ENCODE measurements around the gene PLCL1.

Gene PLCL1

DNA sequence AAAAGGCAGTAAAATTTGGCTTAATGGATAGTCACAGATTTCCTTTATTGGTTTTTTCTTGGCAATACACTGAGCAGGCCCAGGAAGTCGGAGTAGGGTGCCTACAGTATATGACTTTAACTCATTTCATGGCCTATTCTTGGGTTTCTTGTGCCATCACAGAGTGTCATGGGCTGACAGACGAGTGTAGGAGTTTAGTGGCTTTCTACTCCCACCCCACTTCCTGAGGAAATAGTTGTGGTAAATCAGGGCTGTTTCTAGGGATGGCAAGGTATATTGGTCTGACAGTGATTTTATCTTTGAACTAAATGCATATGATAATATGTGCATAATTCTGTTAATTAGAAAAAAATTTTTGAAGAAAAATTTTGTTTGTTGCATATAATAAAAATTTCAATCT, 100.1 kb downstream of the PLCL1 start:
- ATAC-seq, result no peak
- TF ChIP-seq TCF4 (CRISPR knock-in tag; IDR thresholded peaks at IDR 0.05; ENCODE audit: borderline replicate concordance), result no peak
- TF ChIP-seq SNAI2 (CRISPR knock-in tag; IDR thresholded peaks at IDR 0.05), result no peak
- no peak for TF ChIP-seq ESRRG (CRISPR knock-in tag; IDR thresholded peaks at IDR 0.05)
- TF ChIP-seq, protein P1, sequence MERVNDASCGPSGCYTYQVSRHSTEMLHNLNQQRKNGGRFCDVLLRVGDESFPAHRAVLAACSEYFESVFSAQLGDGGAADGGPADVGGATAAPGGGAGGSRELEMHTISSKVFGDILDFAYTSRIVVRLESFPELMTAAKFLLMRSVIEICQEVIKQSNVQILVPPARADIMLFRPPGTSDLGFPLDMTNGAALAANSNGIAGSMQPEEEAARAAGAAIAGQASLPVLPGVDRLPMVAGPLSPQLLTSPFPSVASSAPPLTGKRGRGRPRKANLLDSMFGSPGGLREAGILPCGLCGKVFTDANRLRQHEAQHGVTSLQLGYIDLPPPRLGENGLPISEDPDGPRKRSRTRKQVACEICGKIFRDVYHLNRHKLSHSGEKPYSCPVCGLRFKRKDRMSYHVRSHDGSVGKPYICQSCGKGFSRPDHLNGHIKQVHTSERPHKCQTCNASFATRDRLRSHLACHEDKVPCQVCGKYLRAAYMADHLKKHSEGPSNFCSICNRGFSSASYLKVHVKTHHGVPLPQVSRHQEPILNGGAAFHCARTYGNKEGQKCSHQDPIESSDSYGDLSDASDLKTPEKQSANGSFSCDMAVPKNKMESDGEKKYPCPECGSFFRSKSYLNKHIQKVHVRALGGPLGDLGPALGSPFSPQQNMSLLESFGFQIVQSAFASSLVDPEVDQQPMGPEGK (CRISPR knock-in tag; IDR thresholded peaks at IDR 0.05; ENCODE audit: borderline replicate concordance), result no peak
- TF ChIP-seq GLIS3 (CRISPR knock-in tag; IDR thresholded peaks at IDR 0.05), result no peak
- TF ChIP-seq, protein P2, sequence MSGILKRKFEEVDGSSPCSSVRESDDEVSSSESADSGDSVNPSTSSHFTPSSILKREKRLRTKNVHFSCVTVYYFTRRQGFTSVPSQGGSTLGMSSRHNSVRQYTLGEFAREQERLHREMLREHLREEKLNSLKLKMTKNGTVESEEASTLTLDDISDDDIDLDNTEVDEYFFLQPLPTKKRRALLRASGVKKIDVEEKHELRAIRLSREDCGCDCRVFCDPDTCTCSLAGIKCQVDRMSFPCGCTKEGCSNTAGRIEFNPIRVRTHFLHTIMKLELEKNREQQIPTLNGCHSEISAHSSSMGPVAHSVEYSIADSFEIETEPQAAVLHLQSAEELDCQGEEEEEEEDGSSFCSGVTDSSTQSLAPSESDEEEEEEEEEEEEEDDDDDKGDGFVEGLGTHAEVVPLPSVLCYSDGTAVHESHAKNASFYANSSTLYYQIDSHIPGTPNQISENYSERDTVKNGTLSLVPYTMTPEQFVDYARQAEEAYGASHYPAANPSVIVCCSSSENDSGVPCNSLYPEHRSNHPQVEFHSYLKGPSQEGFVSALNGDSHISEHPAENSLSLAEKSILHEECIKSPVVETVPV (CRISPR knock-in tag; IDR thresholded peaks at IDR 0.05), result no peak
- no peak for TF ChIP-seq ZNF565 (CRISPR knock-in tag; conservative IDR thresholded peaks at IDR 0.05; ENCODE audit: low read depth)
- TF ChIP-seq ZFP30 (CRISPR knock-in tag; IDR thresholded peaks at IDR 0.05), result no peak
- no peak for TF ChIP-seq TOX (CRISPR knock-in tag; IDR thresholded peaks at IDR 0.05; ENCODE audit: borderline replicate concordance)
- TF ChIP-seq ZC3H10 (CRISPR knock-in tag; IDR thresholded peaks at IDR 0.05), result no peak
- no peak for TF ChIP-seq ZFP3 (CRISPR knock-in tag; IDR thresholded peaks at IDR 0.05)
- TF ChIP-seq ZNF70 (CRISPR knock-in tag; IDR thresholded peaks at IDR 0.05), result no peak
- no peak for TF ChIP-seq PPARA (CRISPR knock-in tag; IDR thresholded peaks at IDR 0.05; ENCODE audit: borderline replicate concordance)
- no peak for TF ChIP-seq RARB (CRISPR knock-in tag; IDR thresholded peaks at IDR 0.05)
- TF ChIP-seq ARNTL (CRISPR knock-in tag; IDR thresholded peaks at IDR 0.05; ENCODE audit: borderline replicate concordance, low read depth), result no peak
- TF ChIP-seq, protein P3, sequence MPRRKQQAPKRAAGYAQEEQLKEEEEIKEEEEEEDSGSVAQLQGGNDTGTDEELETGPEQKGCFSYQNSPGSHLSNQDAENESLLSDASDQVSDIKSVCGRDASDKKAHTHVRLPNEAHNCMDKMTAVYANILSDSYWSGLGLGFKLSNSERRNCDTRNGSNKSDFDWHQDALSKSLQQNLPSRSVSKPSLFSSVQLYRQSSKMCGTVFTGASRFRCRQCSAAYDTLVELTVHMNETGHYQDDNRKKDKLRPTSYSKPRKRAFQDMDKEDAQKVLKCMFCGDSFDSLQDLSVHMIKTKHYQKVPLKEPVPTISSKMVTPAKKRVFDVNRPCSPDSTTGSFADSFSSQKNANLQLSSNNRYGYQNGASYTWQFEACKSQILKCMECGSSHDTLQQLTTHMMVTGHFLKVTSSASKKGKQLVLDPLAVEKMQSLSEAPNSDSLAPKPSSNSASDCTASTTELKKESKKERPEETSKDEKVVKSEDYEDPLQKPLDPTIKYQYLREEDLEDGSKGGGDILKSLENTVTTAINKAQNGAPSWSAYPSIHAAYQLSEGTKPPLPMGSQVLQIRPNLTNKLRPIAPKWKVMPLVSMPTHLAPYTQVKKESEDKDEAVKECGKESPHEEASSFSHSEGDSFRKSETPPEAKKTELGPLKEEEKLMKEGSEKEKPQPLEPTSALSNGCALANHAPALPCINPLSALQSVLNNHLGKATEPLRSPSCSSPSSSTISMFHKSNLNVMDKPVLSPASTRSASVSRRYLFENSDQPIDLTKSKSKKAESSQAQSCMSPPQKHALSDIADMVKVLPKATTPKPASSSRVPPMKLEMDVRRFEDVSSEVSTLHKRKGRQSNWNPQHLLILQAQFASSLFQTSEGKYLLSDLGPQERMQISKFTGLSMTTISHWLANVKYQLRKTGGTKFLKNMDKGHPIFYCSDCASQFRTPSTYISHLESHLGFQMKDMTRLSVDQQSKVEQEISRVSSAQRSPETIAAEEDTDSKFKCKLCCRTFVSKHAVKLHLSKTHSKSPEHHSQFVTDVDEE (CRISPR knock-in tag; IDR thresholded peaks at IDR 0.05), result no peak
- TF ChIP-seq ZNF8 (CRISPR knock-in tag; IDR thresholded peaks at IDR 0.05), result no peak
- TF ChIP-seq BACH2 (CRISPR knock-in tag; IDR thresholded peaks at IDR 0.05; ENCODE audit: borderline replicate concordance), result no peak
- no peak for TF ChIP-seq OSR1 (CRISPR knock-in tag; IDR thresholded peaks at IDR 0.05)
- TF ChIP-seq, protein P4, sequence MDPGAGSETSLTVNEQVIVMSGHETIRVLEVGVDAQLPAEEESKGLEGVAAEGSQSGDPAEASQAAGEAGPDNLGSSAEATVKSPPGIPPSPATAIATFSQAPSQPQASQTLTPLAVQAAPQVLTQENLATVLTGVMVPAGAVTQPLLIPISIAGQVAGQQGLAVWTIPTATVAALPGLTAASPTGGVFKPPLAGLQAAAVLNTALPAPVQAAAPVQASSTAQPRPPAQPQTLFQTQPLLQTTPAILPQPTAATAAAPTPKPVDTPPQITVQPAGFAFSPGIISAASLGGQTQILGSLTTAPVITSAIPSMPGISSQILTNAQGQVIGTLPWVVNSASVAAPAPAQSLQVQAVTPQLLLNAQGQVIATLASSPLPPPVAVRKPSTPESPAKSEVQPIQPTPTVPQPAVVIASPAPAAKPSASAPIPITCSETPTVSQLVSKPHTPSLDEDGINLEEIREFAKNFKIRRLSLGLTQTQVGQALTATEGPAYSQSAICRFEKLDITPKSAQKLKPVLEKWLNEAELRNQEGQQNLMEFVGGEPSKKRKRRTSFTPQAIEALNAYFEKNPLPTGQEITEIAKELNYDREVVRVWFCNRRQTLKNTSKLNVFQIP (CRISPR knock-in tag; IDR thresholded peaks at IDR 0.05; ENCODE audit: borderline replicate concordance, low read depth), result no peak

DNA sequence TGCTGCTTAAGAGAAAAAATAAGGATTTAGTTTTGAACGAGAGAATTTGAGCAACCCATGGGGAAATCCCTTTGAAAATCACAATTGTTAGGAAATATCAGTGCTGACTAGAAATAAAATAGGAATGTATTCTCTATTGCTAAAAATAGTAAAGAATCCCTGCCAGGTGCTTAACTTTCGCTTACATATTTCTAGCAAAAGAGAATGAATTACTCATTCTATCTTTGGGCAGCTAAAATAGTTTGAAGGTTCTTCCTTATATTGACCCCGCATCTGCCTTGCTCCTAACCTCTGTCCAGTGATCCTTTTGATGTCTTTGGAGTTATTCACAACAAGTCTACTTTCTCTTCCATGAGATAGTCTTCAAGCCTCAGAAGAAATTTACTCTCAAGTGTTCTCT, 103.8 kb downstream of the PLCL1 start:
- TF ChIP-seq ZC3H10 (CRISPR knock-in tag; IDR thresholded peaks at IDR 0.05), result no peak
- no peak for TF ChIP-seq PPARA (CRISPR knock-in tag; IDR thresholded peaks at IDR 0.05; ENCODE audit: borderline replicate concordance)
- TF ChIP-seq ISL1 (CRISPR knock-in tag; IDR thresholded peaks at IDR 0.05), result no peak
- TF ChIP-seq ZNF8 (CRISPR knock-in tag; IDR thresholded peaks at IDR 0.05), result no peak
- no peak for TF ChIP-seq ARNTL (CRISPR knock-in tag; IDR thresholded peaks at IDR 0.05; ENCODE audit: borderline replicate concordance, low read depth)
- TF ChIP-seq TCF4 (CRISPR knock-in tag; IDR thresholded peaks at IDR 0.05; ENCODE audit: borderline replicate concordance), result no peak
- ATAC-seq, result no peak

DNA sequence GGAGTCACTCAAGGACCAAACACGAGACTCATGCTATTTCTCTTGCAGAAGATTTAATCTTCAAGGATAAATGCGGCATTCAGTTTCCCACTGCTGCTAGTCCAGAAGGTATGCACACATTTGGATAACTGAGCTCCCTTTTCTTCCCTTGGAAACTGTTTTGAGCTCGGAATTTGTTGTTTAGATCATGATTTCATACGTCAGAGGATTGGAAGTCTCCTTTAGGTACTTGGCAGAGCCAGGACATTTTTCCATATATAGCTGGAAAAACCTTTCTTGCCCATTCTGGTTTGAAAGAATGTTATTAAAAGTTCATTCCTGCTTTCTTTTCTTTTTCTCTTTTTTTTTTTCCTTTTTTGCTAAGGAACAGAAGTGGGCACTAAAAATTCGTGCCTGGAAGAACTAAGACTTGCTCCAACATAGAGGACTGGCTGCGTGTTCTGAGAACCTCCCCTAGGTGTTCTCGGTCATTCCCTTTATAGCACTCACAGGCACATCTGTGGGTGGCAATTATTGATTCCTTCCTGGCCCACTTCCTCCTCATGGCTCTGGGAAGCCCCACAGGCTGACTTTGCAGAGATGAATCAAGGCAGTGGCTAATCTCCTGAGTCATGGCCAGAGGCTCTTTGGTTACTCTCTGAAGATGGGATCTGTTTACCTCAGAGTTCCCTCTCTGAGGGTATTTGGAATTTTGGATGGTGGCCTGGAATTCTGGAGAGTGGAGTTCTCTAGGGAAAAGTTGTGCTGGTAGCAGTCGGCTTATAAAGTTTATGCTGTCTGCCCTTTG, 104.8 kb downstream of the PLCL1 start:
- ATAC-seq, result peak; percentile 94
- TF ChIP-seq ZFP3 (CRISPR knock-in tag; IDR thresholded peaks at IDR 0.05) (0 out of 2 replicates have a peak, but pooled peaks have one; percentile 14), SNAI2 (CRISPR knock-in tag; IDR thresholded peaks at IDR 0.05) (no peak), CSDC2 (CRISPR knock-in tag; IDR thresholded peaks at IDR 0.05) (0 out of 2 replicates have a peak, but pooled peaks have one; percentile 18)

Data from SK-N-SH treated with all-trans-retinoic acid at 6 μM for 48 hours (cell line).